Activated T-cell treated with anti-CD3 and anti-CD28 coated beads, Interleukin-2, amount 50 U/mL, for 48 hours (primary cell): Measurements from ENCODE around the gene BTBD16.

Experiments
- DNase-seq, 2 experiments: peaks; one replicate each; pipeline ENCODE4 v3.0.0-alpha.2; 2020

Gene BTBD16

DNA sequence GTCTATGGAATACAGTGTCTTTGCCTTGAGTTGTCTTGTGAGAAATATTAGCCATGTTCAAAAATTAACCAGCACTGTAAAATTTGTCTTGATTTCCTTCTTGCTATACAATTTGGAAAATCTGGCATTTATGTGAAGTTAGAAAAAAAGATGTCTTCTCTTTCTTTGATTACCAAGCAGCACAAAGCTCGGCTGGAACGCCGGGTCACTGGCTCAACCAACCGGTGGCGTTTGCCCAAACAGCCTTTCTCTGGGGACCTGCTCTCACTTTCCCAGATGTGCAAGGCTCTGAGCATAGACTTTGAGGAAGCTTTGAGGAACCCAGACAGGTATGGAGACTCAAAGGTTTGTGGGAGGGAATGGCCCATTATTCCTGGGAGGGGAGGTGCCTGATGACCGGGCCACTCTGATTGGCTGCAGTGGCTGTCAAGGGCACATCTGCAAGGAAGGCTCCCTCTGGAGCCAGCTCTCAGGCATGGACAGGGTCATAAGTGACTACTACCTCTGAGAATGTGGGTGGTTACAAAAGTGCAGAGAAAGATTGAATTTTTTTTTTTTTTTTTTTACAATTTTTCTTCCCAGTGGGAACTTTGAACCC, 5.6 kb downstream of the BTBD16 start:
- DNase-seq, result no peak

DNA sequence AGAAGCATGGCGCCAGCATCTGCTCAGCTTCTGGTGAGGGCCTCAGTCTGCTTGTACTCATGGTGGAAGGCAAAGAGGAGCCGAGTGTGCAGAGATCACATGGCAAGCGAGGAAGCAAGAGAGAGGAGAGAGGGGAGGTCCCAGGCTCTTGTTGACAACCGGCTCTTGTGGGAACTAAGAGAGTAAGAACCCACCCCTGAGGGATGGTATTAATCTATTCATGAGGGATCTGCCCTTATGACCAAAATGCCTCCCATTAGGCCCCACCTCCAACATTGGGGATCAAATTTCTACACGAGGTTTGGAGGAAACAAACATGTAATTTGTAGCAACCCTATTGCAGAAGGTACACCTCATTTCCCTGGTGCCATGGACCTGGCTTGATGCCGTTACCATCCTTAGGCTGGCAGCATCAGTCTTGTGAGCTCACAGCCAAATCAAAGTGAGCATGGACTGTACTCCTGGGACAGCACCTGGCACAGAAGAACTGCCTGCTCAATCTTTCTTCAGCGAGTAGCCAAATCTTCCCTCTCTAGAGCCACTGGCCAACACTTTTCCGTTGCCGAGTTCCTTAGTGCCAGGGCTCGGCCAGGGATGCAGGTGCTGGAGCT, 6.5 kb downstream of the BTBD16 start:
- no peak for DNase-seq

DNA sequence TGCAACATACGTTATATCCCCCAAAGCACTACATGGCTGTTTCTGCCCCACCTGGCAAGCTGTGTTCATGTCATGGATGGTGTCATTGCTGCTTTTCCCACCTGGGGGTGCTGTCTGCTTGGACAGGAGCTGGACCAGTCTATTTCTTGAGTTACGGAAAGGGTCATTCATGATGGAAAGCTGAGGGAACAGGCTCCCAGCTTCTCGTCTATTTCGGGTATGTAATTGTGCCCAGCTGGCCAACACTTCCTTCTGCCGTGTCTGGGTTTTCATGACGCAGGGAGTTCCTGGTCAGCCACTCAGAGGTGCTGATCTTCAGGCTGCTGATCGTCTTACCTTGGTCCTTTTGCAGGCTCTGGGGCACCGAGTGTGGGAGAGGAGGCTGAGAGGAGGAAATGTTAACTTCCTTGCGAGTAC, 8.6 kb downstream of the BTBD16 start:
- DNase-seq, result peak; percentile 40 to 49

DNA sequence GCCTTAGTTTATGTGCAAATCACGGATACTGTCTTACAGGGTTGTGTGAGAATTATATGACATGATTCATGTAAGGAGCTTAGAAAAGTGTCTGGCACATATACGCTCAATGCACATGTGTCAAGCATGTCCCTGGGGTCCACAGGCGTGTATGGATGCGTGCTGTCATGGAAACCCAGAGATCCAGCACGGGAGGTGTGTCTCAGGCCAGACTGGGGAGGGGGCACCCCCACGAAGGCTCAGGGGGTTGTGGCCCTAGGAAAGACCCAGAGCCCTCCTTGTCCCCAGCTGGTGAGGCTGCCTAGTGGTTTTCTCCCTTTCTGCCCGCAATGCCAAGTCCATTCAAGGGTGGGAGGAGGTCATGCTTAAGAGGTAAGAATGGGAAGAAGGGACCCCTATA, 9.1 kb downstream of the BTBD16 start:
- DNase-seq, result no peak

DNA sequence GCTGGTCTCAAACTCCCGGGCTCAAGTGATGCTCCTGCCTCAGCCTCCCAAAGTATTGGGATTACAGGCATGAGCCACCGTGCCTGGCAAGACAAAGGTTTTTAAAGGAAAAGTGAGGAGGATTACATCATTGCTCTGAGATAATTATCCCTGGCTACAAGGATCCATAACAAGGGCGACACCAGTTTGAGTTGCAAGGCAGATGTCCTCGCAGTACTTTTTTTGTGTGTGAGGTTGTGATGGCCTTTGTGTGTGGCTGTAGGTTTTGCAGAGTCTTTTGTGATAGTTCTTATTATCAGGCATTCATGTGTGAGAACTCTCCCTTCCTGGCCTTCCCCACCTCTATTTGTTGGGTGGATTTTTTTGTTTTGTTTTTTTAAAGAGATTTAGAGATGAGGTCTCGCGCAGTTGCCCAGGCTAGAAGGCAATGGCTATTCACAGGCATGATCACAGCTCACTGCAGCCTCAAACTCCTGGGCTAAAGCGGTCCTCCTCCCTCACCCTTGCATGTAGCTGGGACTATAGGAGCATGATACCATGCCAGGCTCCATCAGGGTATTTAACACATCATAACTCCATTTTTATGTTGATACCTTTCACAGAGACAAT, 10.0 kb downstream of the BTBD16 start:
- DNase-seq, result no peak

DNA sequence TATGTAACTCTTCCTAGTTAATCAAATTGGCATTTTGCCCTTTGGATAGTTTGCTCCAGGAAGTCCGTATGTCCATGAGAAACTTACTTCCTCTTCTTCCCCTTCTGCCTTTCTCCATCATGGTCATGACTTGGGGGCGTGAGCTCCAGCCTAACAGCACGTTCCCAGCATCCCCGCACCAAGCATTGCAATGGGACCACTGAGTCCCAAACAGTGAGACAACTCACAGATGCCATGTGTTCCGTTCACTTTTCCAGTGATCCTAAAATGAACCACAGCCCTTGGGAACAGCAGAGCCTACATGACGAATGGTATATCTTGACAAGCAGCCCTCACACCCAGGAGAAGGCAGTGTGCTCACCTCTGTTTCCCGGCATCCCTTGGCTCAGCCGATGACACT, 10.7 kb downstream of the BTBD16 start:
- no peak for DNase-seq

DNA sequence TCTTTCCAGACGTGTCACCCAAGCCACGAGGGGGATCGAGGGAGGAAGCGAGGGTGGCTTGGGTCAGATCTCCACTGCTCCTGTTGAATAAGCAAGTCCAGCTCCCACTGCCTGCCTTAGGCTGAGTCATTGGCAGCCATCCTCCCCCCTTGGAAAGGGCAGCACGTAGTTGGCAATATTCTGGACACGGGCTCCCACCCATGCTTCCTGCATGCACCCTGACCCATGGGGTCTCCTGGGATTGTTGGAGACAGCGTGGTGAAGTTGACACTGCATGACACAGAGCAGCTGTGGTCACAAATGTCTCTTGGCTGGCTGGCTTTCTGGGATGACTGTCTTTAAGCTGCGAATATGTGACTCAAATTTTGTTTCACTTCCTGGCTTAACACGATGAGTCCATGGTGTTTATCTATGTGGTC, 11.2 kb downstream of the BTBD16 start:
- no peak for DNase-seq

DNA sequence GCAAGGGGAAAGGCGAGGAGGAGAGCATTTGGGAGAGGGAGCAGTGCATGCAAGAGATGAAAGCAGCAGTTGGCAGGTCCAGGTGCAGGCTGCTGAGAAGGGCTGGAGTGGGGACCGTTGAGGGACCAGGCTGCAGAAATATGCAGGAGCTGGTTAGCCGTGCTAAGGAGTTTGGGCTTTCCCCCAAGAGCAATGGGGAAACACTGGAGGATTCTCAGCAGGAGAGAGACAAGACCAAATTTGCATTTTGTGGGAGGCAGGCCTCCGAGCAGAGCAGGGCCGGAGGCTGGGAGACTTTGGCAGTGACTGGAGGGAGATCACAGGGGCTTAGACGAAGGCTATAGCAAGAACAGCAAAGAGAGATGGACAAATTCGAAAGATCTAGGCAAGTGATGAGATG, 11.8 kb downstream of the BTBD16 start:
- no peak for DNase-seq

DNA sequence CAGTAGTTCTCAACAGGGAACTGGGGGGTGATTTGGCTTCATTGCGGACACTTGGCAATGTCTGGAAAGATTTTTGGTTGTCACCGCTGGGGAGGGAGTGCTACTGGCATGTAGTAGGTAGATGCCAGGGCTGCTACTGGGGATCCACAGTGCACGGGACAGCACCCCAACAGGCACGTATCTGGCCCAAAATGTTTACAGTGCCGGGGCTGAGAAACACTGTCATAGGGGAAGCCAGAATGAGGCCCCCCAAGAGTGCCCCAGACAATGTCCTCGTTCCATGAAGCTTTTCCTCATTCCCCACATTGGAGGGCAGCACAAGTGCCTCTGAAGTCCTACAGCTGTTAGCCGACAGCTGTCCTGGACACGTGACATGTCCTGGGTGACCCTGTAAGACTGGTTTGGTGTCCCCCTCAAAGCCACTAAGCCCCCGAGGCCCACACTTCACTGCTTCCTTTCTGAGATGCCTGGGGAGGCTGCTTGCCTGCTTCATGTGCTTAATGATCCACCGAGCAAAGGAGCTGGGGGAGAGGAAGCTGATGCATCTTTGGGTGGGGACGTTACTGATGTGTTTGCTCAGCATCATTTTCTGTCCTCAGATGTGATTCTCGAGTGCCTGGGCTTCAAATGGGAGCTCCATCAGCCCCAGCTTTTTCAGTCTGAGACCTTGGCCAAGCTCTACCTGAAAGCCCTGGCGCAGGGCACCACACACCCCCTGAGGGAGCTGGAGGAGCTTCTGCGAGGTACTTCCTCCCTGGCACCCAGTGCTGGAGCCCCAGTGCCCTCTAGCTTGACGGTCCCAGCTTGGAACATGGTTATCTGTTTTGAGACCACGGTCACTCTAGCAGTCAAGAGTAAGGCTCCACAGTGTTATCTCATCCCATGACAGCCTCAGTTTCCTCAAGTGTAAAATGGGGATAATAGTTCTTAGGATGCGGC, 14.7 kb downstream of the BTBD16 start:
- no peak for DNase-seq

DNA sequence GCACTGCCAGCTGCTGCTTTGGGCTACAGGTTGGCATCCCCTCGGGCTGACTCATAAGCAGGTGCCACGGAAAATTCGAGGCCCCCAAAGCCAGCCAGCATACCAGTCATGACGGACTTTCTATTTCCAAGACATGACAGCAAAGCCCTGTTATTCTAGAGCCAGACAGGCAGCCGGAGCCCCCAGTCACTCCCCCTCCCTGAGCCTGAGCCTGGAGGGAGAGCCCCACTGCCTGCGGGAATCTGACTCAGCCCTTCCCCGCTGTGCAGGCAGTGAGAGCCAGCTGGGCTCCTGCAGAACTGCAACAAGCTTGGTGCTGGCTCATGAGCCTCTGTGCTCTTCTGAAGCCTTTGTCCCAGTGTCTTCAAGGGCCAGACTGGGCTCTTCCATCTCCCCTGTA, 15.8 kb downstream of the BTBD16 start:
- DNase-seq, result no peak

DNA sequence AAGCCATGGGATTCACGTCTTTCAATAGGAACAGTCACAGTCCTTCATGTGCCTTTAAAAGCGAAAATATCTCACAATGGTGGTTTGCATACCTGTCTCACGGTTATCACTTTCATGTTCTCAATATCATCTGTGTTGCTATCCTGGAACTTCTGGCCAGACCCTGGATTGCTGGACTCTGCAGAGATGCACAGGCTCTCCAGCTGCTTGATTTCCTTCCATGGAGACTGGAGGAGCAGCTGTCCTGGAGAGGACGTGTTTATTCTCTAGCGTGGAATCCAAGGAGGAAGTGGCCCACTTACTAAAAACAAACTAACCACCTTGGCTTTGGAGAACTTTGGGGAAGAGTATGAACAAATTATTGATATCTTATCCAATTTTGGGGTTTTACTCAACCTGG, 16.5 kb downstream of the BTBD16 start:
- no peak for DNase-seq

DNA sequence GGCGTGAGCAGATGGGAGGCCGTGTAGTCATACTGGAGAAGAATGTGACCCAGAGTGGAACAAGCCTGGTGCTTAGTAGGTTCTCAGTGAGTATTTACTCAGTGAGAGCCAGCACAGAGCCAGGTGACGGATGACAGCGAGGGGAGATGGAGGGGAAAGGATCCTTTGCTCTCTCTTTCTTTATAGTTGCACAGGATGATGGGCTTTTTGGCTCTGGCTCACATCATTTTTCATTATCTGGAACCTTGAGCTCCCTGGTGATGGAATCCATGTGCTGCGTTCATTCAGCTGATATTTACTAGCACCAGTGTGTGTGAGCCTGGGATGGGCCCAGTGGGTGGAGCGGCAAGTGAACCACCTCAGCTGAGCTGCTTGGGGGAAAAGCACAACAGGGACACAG, 17.2 kb downstream of the BTBD16 start:
- DNase-seq, result no peak

DNA sequence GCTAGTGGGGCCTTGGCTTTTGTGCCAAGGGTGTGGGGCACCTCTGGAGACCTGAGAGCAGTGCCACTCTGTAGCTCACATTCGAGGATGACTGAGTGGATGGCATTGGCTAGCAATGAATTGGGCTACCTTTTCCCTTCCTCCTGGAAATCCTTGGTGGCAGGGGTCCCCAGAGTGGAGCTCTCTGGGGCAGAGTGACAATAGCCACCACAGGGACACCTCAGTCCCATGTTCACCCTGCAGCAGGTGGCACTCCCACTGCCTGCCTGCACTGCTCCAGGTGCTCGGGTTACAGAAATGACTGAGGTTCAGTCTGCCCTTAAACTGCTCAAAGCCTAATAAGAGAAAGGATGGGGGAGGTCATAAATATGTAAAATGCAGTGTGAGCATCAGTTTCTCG, 17.8 kb downstream of the BTBD16 start:
- DNase-seq, result no peak

DNA sequence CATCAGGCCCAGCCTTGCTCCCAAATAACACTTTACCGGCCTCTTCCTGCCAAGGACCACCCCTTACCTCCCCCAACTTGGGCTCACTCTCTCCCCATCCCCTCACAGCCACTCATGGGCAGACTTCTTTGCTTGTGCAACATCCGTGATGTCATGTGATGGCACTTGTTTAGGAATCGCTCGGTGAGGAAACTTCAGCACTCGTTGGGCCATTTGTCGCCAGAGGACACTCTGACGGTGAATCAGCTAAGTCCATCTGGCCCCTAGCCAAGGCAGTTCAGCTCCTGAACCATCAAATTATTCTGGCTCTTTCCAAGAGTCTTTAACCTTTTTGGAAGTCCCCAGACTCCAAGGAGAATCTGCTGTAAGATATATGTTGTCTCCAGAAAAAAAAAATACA, 19.2 kb downstream of the BTBD16 start:
- DNase-seq, result no peak

DNA sequence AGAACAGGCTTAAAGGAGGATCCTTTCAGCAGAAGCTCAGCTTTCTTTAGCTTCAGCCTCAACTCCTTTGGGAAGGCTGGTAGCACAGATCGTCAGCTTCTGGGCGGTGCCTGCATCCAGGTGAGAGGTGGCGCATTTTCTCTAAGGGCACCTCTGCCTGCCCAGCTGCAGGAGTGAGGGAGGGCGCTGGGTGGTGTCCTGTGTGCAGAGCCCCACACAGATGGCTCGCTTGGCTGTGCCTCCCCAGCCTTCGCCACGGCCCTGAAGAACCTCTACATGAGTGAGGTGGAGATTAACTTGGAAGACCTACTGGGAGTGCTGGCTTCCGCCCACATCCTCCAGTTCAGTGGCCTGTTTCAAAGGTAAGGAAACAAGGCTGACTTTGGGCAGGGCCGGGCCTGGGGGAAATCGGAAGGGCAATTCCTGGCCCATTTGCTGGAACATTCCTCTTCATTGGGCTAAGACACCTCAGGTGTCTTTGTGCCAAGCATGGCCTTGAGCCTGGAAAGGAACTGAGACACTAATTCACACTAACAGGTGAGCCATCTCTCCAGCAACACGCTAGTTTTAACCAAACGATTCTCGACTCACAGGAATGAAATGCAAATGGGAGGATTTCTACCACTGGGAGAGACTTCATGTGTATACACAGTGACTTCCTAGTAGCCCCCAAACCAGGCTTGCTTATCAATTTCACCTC, 19.9 kb downstream of the BTBD16 start:
- no peak for DNase-seq

DNA sequence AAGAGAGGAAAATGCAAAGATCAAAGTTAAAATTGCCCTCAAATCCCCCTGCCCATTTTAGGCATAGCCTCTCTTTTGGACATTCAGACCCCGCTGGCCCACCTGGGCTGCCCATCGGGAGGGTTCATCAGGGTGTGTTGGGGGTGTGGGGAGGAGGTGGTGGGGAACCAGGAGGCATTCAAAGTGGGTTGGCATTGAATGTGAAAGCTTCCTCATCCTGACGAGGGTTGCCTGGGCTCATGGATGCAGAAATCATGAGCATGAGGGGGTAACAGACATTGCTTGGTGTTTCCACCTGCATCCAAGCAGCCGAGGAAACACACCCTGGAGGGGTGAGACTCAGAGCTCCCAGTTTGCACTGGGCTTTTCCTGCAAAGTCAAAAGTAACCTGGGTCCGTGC, 20.6 kb downstream of the BTBD16 start:
- no peak for DNase-seq

DNA sequence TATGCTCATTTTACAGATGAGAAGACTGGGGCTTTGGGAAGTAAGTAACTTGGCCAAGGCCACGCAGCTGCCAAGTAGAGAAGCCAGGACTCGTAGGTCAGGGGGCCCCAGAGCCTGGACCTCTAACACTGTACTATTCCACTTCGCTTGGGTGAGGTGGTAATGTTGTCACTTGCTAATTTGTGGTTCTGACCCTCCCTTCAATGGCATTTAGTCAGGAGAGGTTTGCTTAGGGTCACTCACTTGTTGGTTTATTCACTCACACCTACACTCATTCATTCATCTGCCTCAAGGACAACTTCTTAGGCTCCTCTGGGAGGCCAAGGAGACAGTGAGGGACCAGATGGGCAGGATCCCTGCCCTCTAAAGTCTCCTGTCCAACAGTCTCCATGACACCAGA, 21.3 kb downstream of the BTBD16 start:
- no peak for DNase-seq

DNA sequence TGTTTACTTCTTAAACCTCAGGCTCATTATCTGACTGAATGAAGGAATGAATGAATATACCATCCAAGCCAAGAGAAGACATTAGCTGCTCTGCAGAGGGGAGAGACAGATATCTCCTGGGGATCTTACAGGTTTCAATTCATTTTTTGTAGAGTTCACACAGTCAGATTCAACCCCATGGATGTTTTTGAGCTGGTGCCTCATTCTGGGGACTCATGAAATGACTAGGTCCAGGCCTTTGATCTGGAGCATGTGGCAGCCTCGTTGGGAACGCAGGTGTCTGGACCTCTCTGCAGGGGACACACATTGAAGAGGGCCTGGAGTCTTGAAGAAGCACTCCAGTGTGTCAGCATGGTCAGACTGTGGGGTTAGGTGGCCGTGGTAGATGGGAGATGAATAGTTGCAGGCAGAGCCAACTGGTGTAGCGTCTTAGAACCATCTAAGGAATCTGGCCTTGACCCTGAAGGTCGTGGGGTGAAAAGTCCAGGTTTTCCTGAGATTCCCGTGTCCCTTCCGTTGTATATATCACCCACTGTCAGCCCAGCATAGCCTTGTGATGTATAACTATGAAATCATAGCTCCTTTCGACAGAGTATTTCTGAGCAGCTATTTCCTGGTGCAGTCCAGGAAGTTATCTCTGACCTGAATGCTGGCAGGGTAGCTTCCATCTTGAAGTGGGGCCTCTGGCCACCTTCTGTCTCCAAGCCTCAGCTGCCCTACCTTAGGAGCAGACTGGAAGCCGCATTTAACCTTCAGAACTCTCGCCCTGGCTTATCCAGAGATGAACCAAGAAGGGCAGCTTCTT, 22.3 kb downstream of the BTBD16 start:
- no peak for DNase-seq

DNA sequence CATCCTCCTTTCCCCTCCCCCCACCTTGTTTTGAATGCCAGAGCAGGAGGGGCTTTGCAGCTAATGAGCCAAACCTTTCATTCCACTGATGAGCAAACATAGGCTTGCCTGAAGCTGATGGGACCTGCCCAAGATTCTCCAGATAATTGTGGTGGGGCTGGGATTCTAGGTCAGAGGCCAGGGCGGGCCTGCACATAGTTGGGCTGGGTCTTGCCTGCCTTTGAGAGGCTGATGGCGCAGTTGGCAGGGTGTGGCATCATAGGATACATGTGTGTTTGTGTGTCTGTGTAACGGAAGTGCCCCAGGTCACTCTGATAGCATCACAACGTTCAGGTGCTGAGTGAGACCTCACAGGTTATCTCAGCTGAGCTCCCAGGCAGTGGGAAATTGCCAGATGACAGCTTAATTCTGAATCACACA, 22.9 kb downstream of the BTBD16 start:
- no peak for DNase-seq

DNA sequence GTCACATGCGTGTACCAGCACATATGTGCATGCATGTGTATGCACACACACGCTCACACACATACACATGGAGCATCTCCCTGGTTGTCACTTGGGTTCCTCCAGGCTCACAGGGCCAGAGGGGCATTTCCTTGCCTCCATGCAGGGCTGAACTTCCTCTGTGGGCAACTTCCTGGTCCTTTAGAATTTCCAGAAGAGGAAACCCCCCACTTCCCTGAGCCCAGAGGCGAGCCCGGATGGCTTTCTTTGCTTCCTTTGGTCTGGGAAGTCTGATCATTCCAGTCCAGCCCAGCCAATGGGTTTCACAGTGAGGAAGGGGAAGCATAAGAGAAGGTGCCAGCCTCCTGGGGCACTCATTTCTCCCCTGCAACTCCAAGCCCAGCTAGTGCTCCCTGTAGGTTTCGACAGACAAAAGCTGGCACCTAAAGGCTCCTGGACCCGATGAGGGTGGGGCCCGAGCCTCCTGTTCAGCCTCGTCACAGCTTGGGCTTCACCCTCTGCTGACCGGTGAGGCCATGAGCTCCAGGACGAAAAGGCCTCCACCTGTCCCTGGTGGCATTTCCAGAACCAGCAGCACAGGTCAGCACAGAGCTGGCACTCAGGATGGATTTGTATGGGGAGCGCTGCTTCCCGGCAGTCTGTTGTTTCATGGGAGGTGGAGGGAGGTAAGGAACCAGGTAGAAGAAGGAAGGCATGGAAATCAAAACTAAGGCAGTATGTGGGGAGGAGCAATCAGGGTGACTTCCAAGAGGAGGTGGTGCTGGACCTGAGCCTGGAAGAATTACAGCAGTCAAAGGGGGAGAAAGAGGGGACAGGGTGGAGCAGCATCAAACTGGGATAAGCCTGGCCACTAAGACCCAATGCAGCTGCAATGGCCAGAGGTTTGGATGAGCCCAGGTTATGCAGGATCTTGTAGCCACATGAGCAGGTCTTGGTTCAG, 23.7 kb downstream of the BTBD16 start:
- no peak for DNase-seq

DNA sequence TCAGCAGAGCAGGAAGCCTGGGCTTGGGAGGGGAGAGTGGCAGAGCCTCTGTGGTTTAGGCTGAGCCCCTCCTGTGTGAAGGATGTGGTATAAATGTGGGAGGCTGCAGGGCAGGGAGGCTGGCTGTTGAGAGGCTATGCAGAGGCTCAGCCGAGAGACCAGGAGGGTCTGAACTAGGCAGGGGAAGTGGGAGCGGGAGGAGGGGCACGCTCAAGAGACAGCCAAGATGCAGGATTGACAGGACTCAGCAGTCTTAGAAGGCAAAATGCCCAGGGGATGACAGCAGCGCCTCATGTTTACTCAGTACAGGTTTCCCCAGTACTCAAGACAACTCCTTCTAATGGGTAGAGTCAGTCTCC, 24.3 kb downstream of the BTBD16 start:
- DNase-seq, result no peak
